Measurements from ENCODE around the gene GMFB. TPM values are rescaled to one million over a fixed set of nuclear protein-coding genes. Genes with fewer than 3 reads are reported as not detected.
A peak's percentile ranks its signal among the peaks of the same experiment; 100 is the strongest.

GMFB gene
- 29.5 TPM for total RNA-seq
- long read RNA-seq, full-length matches to known transcripts, result 23 of 34 reads
- long read RNA-seq, partial matches to known transcripts, result 1 of 34 reads
- long read RNA-seq, other reads (novel, unspliced or antisense), result 10 of 34 reads

GRCh38 chr14:54488646-54489317 is at the start of gene GMFB:
GMFB (minus strand) TSS chr14:54488980; CDS start chr14:54488927, 53 bp downstream.
- intact Hi-C loops (cut with DNase I), result loop anchor here (1.0 to 5.0 kb wide), 3 partner anchors 21 to 91 kb away; partner anchors contain the start of genes CDKN3, CGRRF1 and CNIH1

GRCh38 chr14:54538055-54538454 is 49.3 kb upstream of the GMFB start:
- intact Hi-C loops (cut with DNase I), result no loop called here
- DNase-seq (ENCODE audit: low spot score), result no peak

More at GRCh38 chr14:54488646-54489317, at the start of gene GMFB:
- DNase-seq (ENCODE audit: low spot score), result peak; percentile 96

- DNase-seq (ENCODE audit: low spot score), result no peak
- intact Hi-C loops (cut with DNase I), result no loop called here
Observed at GRCh38 chr14:54537651-54538050, 48.9 kb upstream of the GMFB start.

- intact Hi-C loops (cut with DNase I), result no loop called here
- no peak for DNase-seq (ENCODE audit: low spot score)
Observed at GRCh38 chr14:54535646-54536045, 46.9 kb upstream of the GMFB start.

- intact Hi-C loops (cut with DNase I), result no loop called here
- no peak for DNase-seq (ENCODE audit: low spot score)
Observed at GRCh38 chr14:54535126-54535525, 46.3 kb upstream of the GMFB start.

GRCh38 chr14:54533100-54533499 is 44.3 kb upstream of the GMFB start:
- intact Hi-C loops (cut with DNase I), result no loop called here
- no peak for DNase-seq (ENCODE audit: low spot score)

GRCh38 chr14:54532111-54533012 is 43.6 kb upstream of the GMFB start:
- DNase-seq (ENCODE audit: low spot score), result no peak
- intact Hi-C loops (cut with DNase I), result no loop called here

GRCh38 chr14:54529811-54530210 is 41.0 kb upstream of the GMFB start:
- intact Hi-C loops (cut with DNase I), result no loop called here
- no peak for DNase-seq (ENCODE audit: low spot score)

- intact Hi-C loops (cut with DNase I), result no loop called here
- no peak for DNase-seq (ENCODE audit: low spot score)
Observed at GRCh38 chr14:54528973-54529372, 40.2 kb upstream of the GMFB start.

GRCh38 chr14:54524410-54524809 is 35.6 kb upstream of the GMFB start:
- intact Hi-C loops (cut with DNase I), result no loop called here
- DNase-seq (ENCODE audit: low spot score), result no peak

- intact Hi-C loops (cut with DNase I), result no loop called here
- DNase-seq (ENCODE audit: low spot score), result no peak
Observed at GRCh38 chr14:54516709-54517108, 27.9 kb upstream of the GMFB start.

- DNase-seq (ENCODE audit: low spot score), result no peak
- intact Hi-C loops (cut with DNase I), result no loop called here
Observed at GRCh38 chr14:54515670-54516069, 26.9 kb upstream of the GMFB start.

- intact Hi-C loops (cut with DNase I), result loop anchor here (5.0 kb wide), 1 partner anchor 295 kb away; no protein-coding TSS in a partner anchor
- no peak for DNase-seq (ENCODE audit: low spot score)
Observed at GRCh38 chr14:54512393-54512792, 23.6 kb upstream of the GMFB start.

- peak; percentile 98 for DNase-seq (ENCODE audit: low spot score)
- intact Hi-C loops (cut with DNase I), result loop anchor here (1.0 to 5.0 kb wide), 2 partner anchors 21 to 297 kb away; no protein-coding TSS in a partner anchor
Observed at GRCh38 chr14:54509546-54510501, 21.0 kb upstream of the GMFB start, which contains the start of gene CGRRF1. CGRRF1 (plus strand) TSS chr14:54509906; CDS start chr14:54509960, 54 bp downstream.

- intact Hi-C loops (cut with DNase I), result no loop called here
- no peak for DNase-seq (ENCODE audit: low spot score)
Observed at GRCh38 chr14:54503486-54503885, 14.7 kb upstream of the GMFB start.

- intact Hi-C loops (cut with DNase I), result no loop called here
- no peak for DNase-seq (ENCODE audit: low spot score)
Observed at GRCh38 chr14:54502602-54503001, 13.8 kb upstream of the GMFB start.

- intact Hi-C loops (cut with DNase I), result no loop called here
- no peak for DNase-seq (ENCODE audit: low spot score)
Observed at GRCh38 chr14:54501480-54501879, 12.7 kb upstream of the GMFB start.

- intact Hi-C loops (cut with DNase I), result no loop called here
- DNase-seq (ENCODE audit: low spot score), result no peak
Observed at GRCh38 chr14:54500744-54501143, 12.0 kb upstream of the GMFB start.

GRCh38 chr14:54498579-54498978 is 9.8 kb upstream of the GMFB start:
- DNase-seq (ENCODE audit: low spot score), result no peak
- intact Hi-C loops (cut with DNase I), result no loop called here

Measured in cardiac septum (tissue), 1 donor.